Thymus (tissue), 11 donors: ENCODE results near the gene OTOS. TPM values are rescaled to one million over a fixed set of nuclear protein-coding genes. Genes with fewer than 3 reads are reported as not detected.

Experiments used
- DNase-seq, 9 donors: peaks; one replicate each; pipeline ENCODE4 v3.0.0-alpha.2; 2013; ENCODE audit warnings: low spot score in 9 of 9, low read depth in 6 of 9, missing footprints in 1 of 9
- H3K27ac ChIP-seq, 2 donors: one replicate each; pipeline ENCODE4 v1.5.1; 2013; ENCODE audit warnings: control low read depth in 1 of 2, low read depth in 1 of 2, low read length in 1 of 2, mild to moderate bottlenecking in 1 of 2, moderate library complexity in 1 of 2
- H3K27me3 ChIP-seq, 2 donors: one replicate each; pipeline ENCODE4 v1.5.1; 2013; ENCODE audit warnings: low read length in 1 of 2; ENCODE audit not compliant: control insufficient read depth in 2 of 2, insufficient read depth in 1 of 2
- H3K36me3 ChIP-seq, 2 donors: one replicate each; pipeline ENCODE4 v1.5.1; 2013; ENCODE audit warnings: low read length in 1 of 2, mild to moderate bottlenecking in 1 of 2, moderate library complexity in 1 of 2; ENCODE audit not compliant: control insufficient read depth in 2 of 2, insufficient read depth in 2 of 2
- H3K4me1 ChIP-seq, 2 donors: one replicate each; pipeline ENCODE4 v1.5.1; 2013; ENCODE audit warnings: low read length in 2 of 2; ENCODE audit not compliant: control insufficient read depth in 2 of 2, insufficient read depth in 2 of 2
- H3K4me3 ChIP-seq, 2 donors: one replicate each; pipeline ENCODE4 v1.5.1; 2013; ENCODE audit warnings: low read length in 2 of 2, control low read depth in 1 of 2, mild to moderate bottlenecking in 1 of 2
- H3K9me3 ChIP-seq, 2 donors: one replicate each; pipeline ENCODE4 v1.5.1; 2013; ENCODE audit warnings: low read length in 1 of 2, mild to moderate bottlenecking in 1 of 2; ENCODE audit not compliant: control insufficient read depth in 2 of 2, insufficient read depth in 1 of 2
- WGBS: extraction: QIAGEN DNeasy Blood & Tissue Kit; methylation state at CpG from one replicate; pipeline ENCODE4 v1.1.7; 2013; 5-methylcytosine and 5-hydroxymethylcytosine counted together
- polyA plus RNA-seq: library from polyadenylated mRNA; stranded (reverse); fragments of 200-250 nt; gene quantifications from one replicate; pipeline ENCODE4 v1.2.3, GENCODE V29; 2013
- total RNA-seq: library from RNA; stranded (reverse); fragments of 120-200 nt; gene quantifications from one replicate; pipeline ENCODE4 v1.2.4, GENCODE V29; 2013
- donor health status: healthy.

Gene OTOS
- total and polyA plus RNA-seq, 2 donors, result 0.38 to 2.4 TPM

- Histone ChIP-seq H3K27ac (no peak overlapping the region), H3K27me3 (no peaks in the 10 kb centered on the region), H3K9me3 (peaks cover 0 to 1% of the 10 kb centered on the region in 2 donors), H3K4me1 (no peaks in the 10 kb centered on the region), H3K4me3 (no peak overlapping the region), H3K36me3 (peaks cover 26 to 54% of the 10 kb centered on the region in 2 donors)
- 98% methylated on average over 14 of the region's 14 CpGs for WGBS
- no peak for DNase-seq
Observed at GRCh38 chr2:240125742-240126141, 14.7 kb downstream of the OTOS start.

- Histone ChIP-seq H3K4me1 (no peaks in the 10 kb centered on the region), H3K27me3 (no peaks in the 10 kb centered on the region), H3K4me3 (no peak overlapping the region), H3K36me3 (peaks cover 15 to 43% of the 10 kb centered on the region in 2 donors), H3K27ac (no peak overlapping the region), H3K9me3 (no peaks in the 10 kb centered on the region)
- no peak for DNase-seq
- 98% methylated on average over 8 of the region's 8 CpGs for WGBS
Observed at GRCh38 chr2:240124651-240125030, 15.8 kb downstream of the OTOS start.

GRCh38 chr2:240123821-240124650, 16.4 kb downstream of the OTOS start:
- Histone ChIP-seq H3K4me3 (no peak overlapping the region), H3K4me1 (no peaks in the 10 kb centered on the region), H3K9me3 (no peaks in the 10 kb centered on the region), H3K27me3 (no peaks in the 10 kb centered on the region), H3K36me3 (peaks cover 9 to 37% of the 10 kb centered on the region in 2 donors), H3K27ac (no peak overlapping the region)
- WGBS, result 97% methylated on average over 24 of the region's 24 CpGs
- DNase-seq, result no peak

GRCh38 chr2:240121675-240122074, 18.8 kb downstream of the OTOS start:
- Histone ChIP-seq H3K27me3 (no peaks in the 10 kb centered on the region), H3K9me3 (no peaks in the 10 kb centered on the region), H3K27ac (no peak overlapping the region), H3K4me1 (no peaks in the 10 kb centered on the region), H3K36me3 (peaks cover 0 to 14% of the 10 kb centered on the region in 2 donors), H3K4me3 (no peak overlapping the region)
- DNase-seq, result no peak
- 66% methylated on average over 11 of the region's 11 CpGs for WGBS

GRCh38 chr2:240121190-240121589, 19.3 kb downstream of the OTOS start:
- 76% methylated on average over 4 of the region's 4 CpGs for WGBS
- no peak for DNase-seq
- Histone ChIP-seq H3K4me3 (no peak overlapping the region), H3K36me3 (peaks cover 0 to 10% of the 10 kb centered on the region in 2 donors), H3K27ac (no peak overlapping the region), H3K27me3 (no peaks in the 10 kb centered on the region), H3K9me3 (no peaks in the 10 kb centered on the region), H3K4me1 (no peaks in the 10 kb centered on the region)

GRCh38 chr2:240114233-240114632, 26.2 kb downstream of the OTOS start:
- Histone ChIP-seq H3K4me1 (no peaks in the 10 kb centered on the region), H3K9me3 (no peaks in the 10 kb centered on the region), H3K27ac (no peak overlapping the region), H3K36me3 (no peaks in the 10 kb centered on the region), H3K27me3 (peaks cover 2 to 7% of the 10 kb centered on the region in 2 donors), H3K4me3 (no peak overlapping the region)
- 92% methylated on average over 6 of the region's 6 CpGs for WGBS
- no peak for DNase-seq

- H3K4me3 ChIP-seq, result no peak overlapping the region
- H3K9me3 ChIP-seq, result no peaks in the 10 kb centered on the region
- peaks cover 2 to 7% of the 10 kb centered on the region in 2 donors for H3K27me3 ChIP-seq
- DNase-seq, result no peak
- 37% methylated on average over 5 of the region's 5 CpGs for WGBS
- no peaks in the 10 kb centered on the region for H3K4me1 ChIP-seq
- H3K36me3 ChIP-seq, result no peaks in the 10 kb centered on the region
- no peak overlapping the region for H3K27ac ChIP-seq
Observed at GRCh38 chr2:240112914-240113690, 27.4 kb downstream of the OTOS start.

GRCh38 chr2:240111253-240111652, 29.2 kb downstream of the OTOS start:
- 91% methylated on average over 10 of the region's 10 CpGs for WGBS
- H3K27me3 ChIP-seq, result peaks cover 2 to 7% of the 10 kb centered on the region in 2 donors
- H3K4me1 ChIP-seq, result no peaks in the 10 kb centered on the region
- DNase-seq, result no peak
- no peak overlapping the region for H3K27ac ChIP-seq
- H3K4me3 ChIP-seq, result no peak overlapping the region
- no peaks in the 10 kb centered on the region for H3K36me3 ChIP-seq
- no peaks in the 10 kb centered on the region for H3K9me3 ChIP-seq

GRCh38 chr2:240109386-240109785, 31.1 kb downstream of the OTOS start:
- Histone ChIP-seq H3K36me3 (no peaks in the 10 kb centered on the region), H3K27me3 (peaks cover 2 to 7% of the 10 kb centered on the region in 2 donors), H3K4me1 (no peaks in the 10 kb centered on the region), H3K4me3 (no peak overlapping the region), H3K9me3 (no peaks in the 10 kb centered on the region), H3K27ac (no peak overlapping the region)
- DNase-seq, result no peak
- 91% methylated on average over 11 of the region's 11 CpGs for WGBS
